Common myeloid progenitor, CD34-positive (primary cell): Measurements from ENCODE around the gene NSUN3. TPM values are rescaled to one million over a fixed set of nuclear protein-coding genes. Genes with fewer than 3 reads are reported as not detected.

Source experiments
- CTCF ChIA-PET: fragments of 350-600 bp; sonication (Branson Sonifier 250); formaldehyde crosslinking; loops from one replicate; lab custom pipeline; 2021; ENCODE audit warnings: antibody characterized with exemption; lab: Charles Lee
- POLR2A ChIA-PET: fragments of 350-600 bp; sonication (Branson Sonifier 250); formaldehyde crosslinking; loops from one replicate; lab custom pipeline; 2021; ENCODE audit warnings: antibody characterized with exemption; lab: Charles Lee
- DNase-seq, 3 donors: peaks; one replicate each; pipeline versions ENCODE4 v3.0.0 to v3.0.0-alpha.2; 2013
- H3K27ac ChIP-seq, 2 experiments: 1 replicate in 1 of 2; 2 replicates in 1 of 2; pipeline ENCODE4 v1.7.0; 2013; ENCODE audit warnings: inconsistent platforms in 2 of 2, low read length in 2 of 2, mild to moderate bottlenecking in 2 of 2, low read depth in 1 of 2, moderate library complexity in 1 of 2; ENCODE audit not compliant: severe bottlenecking in 2 of 2, insufficient read depth in 1 of 2, poor library complexity in 1 of 2
- H3K27me3 ChIP-seq, 5 experiments: replicated peaks in 2 of 5; 1 replicate in 3 of 5; 2 replicates in 2 of 5; pipeline versions ENCODE4 v1.6.1 to v1.7.0; 2013; ENCODE audit warnings: low read length in 4 of 5, mild to moderate bottlenecking in 2 of 5, moderate library complexity in 2 of 5, inconsistent platforms in 1 of 5; ENCODE audit not compliant: insufficient read depth in 5 of 5, control insufficient read depth in 4 of 5
- H3K36me3 ChIP-seq, 4 experiments: 1 replicate in 2 of 4; 2 replicates in 2 of 4; pipeline versions ENCODE4 v1.6.1 to v1.7.0; 2013; ENCODE audit warnings: low read length in 3 of 4, control low read depth in 1 of 4, mild to moderate bottlenecking in 1 of 4; ENCODE audit not compliant: control insufficient read depth in 4 of 4, insufficient read depth in 4 of 4
- H3K4me1 ChIP-seq, 4 experiments: 1 replicate in 3 of 4; 2 replicates in 1 of 4; pipeline versions ENCODE4 v1.6.1 to v1.7.1; 2013; ENCODE audit warnings: low read length in 3 of 4, mild to moderate bottlenecking in 3 of 4, control low read depth in 1 of 4, inconsistent platforms in 1 of 4, moderate library complexity in 1 of 4; ENCODE audit not compliant: control insufficient read depth in 4 of 4, insufficient read depth in 4 of 4; ENCODE audit errors: control extremely low read depth in 1 of 4
- H3K4me3 ChIP-seq, 7 experiments: 1 replicate in 4 of 7; 2 replicates in 3 of 7; pipeline versions ENCODE4 v1.5.1 to v1.7.0; 2013; ENCODE audit warnings: mild to moderate bottlenecking in 7 of 7, low read length in 6 of 7, moderate library complexity in 6 of 7, inconsistent platforms in 2 of 7, low read depth in 2 of 7, control low read depth in 1 of 7; ENCODE audit not compliant: insufficient read depth in 4 of 7, control insufficient read depth in 1 of 7; ENCODE audit errors: extremely low read depth in 1 of 7
- H3K9me3 ChIP-seq, 5 experiments: 1 replicate in 4 of 5; 2 replicates in 1 of 5; pipeline versions ENCODE4 v1.6.1 to v1.7.1; 2013; ENCODE audit warnings: low read length in 4 of 5, mild to moderate bottlenecking in 2 of 5, inconsistent platforms in 1 of 5, low read depth in 1 of 5, moderate library complexity in 1 of 5; ENCODE audit not compliant: control insufficient read depth in 4 of 5, insufficient read depth in 2 of 5; ENCODE audit errors: control extremely low read depth in 1 of 5
- WGBS: methylation state at CpG from one replicate; pipeline ENCODE4 v1.1.5; 2013; ENCODE audit not compliant: insufficient coverage; 5-methylcytosine and 5-hydroxymethylcytosine counted together
- polyA plus RNA-seq: library from polyadenylated mRNA; unstranded; fragments of 120-200 nt; gene quantifications from one replicate; pipeline ENCODE4 v1.2.1, GENCODE V29; 2013

NSUN3 gene
- 17.2 TPM for polyA plus RNA-seq

- no peaks in the 10 kb centered on the region for H3K27me3 ChIP-seq
- CTCF ChIA-PET = interaction anchor here (1.0 to 1.8 kb wide), 8 partner anchors 21 to 89 kb away, joined by 3 to 6 read pairs (median 3); partner anchors contain the start of gene PROS1
- WGBS = under 1% methylated on average over 45 of the region's 52 CpGs
These were observed at the start of gene NSUN3, which contains the start of gene DHFR2 for GRCh38 chr3:94062513-94063404. Gene NSUN3, plus strand, starts transcription at chr3:94063061. Its CDS starts 66 bp downstream, at chr3:94063127. Gene DHFR2, minus strand, starts transcription at chr3:94062916. Its CDS starts 1,405 bp downstream, at chr3:94061511.

GRCh38 chr3:94015025-94015424 lies 47.8 kb upstream of the NSUN3 start:
- no peaks in the 10 kb centered on the region for H3K9me3 ChIP-seq
- H3K36me3 ChIP-seq = peaks cover 0 to 2% (median 0%) of the 10 kb centered on the region in 4 experiments
- H3K27ac ChIP-seq = no peak overlapping the region
- no peak for DNase-seq
- ChIA-PET CTCF (no interaction called here), POLR2A (no interaction called here)
- H3K4me3 ChIP-seq = no peak overlapping the region
- H3K27me3 ChIP-seq = no peaks in the 10 kb centered on the region
- no peaks in the 10 kb centered on the region for H3K4me1 ChIP-seq
- no CpG with 5 or more reads among the region's 1 CpG for WGBS

More at GRCh38 chr3:94062513-94063404, at the start of gene NSUN3, which contains the start of gene DHFR2:
- peaks cover 10 to 30% (median 13%) of the 10 kb centered on the region in 4 experiments for H3K4me1 ChIP-seq
- peaks cover 2 to 9% (median 6%) of the 10 kb centered on the region in 5 experiments for H3K9me3 ChIP-seq
- peak; percentile 96 to 97 (median 96) for DNase-seq
- H3K36me3 ChIP-seq = peaks cover 8 to 21% (median 12%) of the 10 kb centered on the region in 4 experiments
- peak within 1 kb of the TSS; percentile 99 to 100 for H3K27ac ChIP-seq
- peak within 1 kb of the TSS; percentile 83 to 99 (median 97) for H3K4me3 ChIP-seq
- POLR2A ChIA-PET = interaction anchor here (1.4 kb wide), 1 partner anchor 41 kb away, joined by 3 read pairs; no protein-coding TSS in a partner anchor

- WGBS = 84% methylated on average over 2 of the region's 2 CpGs
These were observed 43.2 kb upstream of the NSUN3 start for GRCh38 chr3:94019659-94020058.

GRCh38 chr3:94020293-94020692 lies 42.6 kb upstream of the NSUN3 start:
- no peaks in the 10 kb centered on the region for H3K36me3 ChIP-seq
- ChIA-PET CTCF (interaction anchor here (1.5 kb wide), 1 partner anchor 13 kb away, joined by 5 read pairs; no protein-coding TSS in a partner anchor), POLR2A (no interaction called here)
- no peaks in the 10 kb centered on the region for H3K4me1 ChIP-seq
- no peak overlapping the region for H3K4me3 ChIP-seq
- H3K27ac ChIP-seq = no peak overlapping the region
- no peak for DNase-seq
- no peaks in the 10 kb centered on the region for H3K27me3 ChIP-seq
- WGBS = no CpG with 5 or more reads among the region's 3 CpGs
- no peaks in the 10 kb centered on the region for H3K9me3 ChIP-seq

More at GRCh38 chr3:94019659-94020058, 43.2 kb upstream of the NSUN3 start:
- H3K9me3 ChIP-seq = no peaks in the 10 kb centered on the region
- DNase-seq = no peak
- CTCF ChIA-PET = interaction anchor here (1.5 kb wide), 1 partner anchor 12 kb away, joined by 5 read pairs; no protein-coding TSS in a partner anchor
- no peaks in the 10 kb centered on the region for H3K27me3 ChIP-seq
- H3K27ac ChIP-seq = no peak overlapping the region
- no peaks in the 10 kb centered on the region for H3K36me3 ChIP-seq
- no peaks in the 10 kb centered on the region for H3K4me1 ChIP-seq
- POLR2A ChIA-PET = no interaction called here
- H3K4me3 ChIP-seq = no peak overlapping the region

GRCh38 chr3:94024385-94024784 lies 38.5 kb upstream of the NSUN3 start:
- Histone ChIP-seq H3K4me3 (no peak overlapping the region), H3K36me3 (no peaks in the 10 kb centered on the region), H3K27ac (no peak overlapping the region), H3K9me3 (no peaks in the 10 kb centered on the region), H3K27me3 (no peaks in the 10 kb centered on the region), H3K4me1 (no peaks in the 10 kb centered on the region)
- DNase-seq = no peak
- CTCF ChIA-PET = interaction anchor here (0.6 to 2.5 kb wide), 3 partner anchors 10 to 53 kb away, joined by 3 to 6 read pairs (median 4); no protein-coding TSS in a partner anchor
- POLR2A ChIA-PET = no interaction called here
- WGBS = no CpG with 5 or more reads among the region's 3 CpGs

GRCh38 chr3:94026623-94027022 lies 36.2 kb upstream of the NSUN3 start:
- no peak overlapping the region for H3K27ac ChIP-seq
- H3K36me3 ChIP-seq = no peaks in the 10 kb centered on the region
- ChIA-PET CTCF (interaction anchor here (1.4 to 2.5 kb wide), 2 partner anchors 23 to 43 kb away, joined by 4 to 6 read pairs; no protein-coding TSS in a partner anchor), POLR2A (no interaction called here)
- H3K4me3 ChIP-seq = no peak overlapping the region
- no peaks in the 10 kb centered on the region for H3K4me1 ChIP-seq
- no CpG with 5 or more reads among the region's 2 CpGs for WGBS
- H3K9me3 ChIP-seq = no peaks in the 10 kb centered on the region
- DNase-seq = no peak
- no peaks in the 10 kb centered on the region for H3K27me3 ChIP-seq
